K562 (cell line): ENCODE results near the gene TCEANC2. TPM values are rescaled to one million over a fixed set of nuclear protein-coding genes. Genes with fewer than 3 reads are reported as not detected.
A peak's percentile ranks its signal among the peaks of the same experiment; 100 is the strongest.

ENCODE experiments used
- ATAC-seq: fragments of 200-7000 bp; cut with Tn5 transposase; 3 replicates; pipeline ENCODE4 v1.9.1; 2020; ENCODE audit warnings: moderate library complexity
- BruUV-seq: library from RNA; stranded (reverse); fragments of 400-500 nt; replicated peaks from 2 replicates; lab custom pipeline; 2021; lab: Mats Ljungman, UMichigan
- CTCF ChIA-PET: fragments of 300-600 bp; formaldehyde crosslinking; extraction: SDS; loops from one replicate; lab custom pipeline; 2021; ENCODE audit warnings: low intra/inter-chr PET ratio; lab: Yijun Ruan, JAX
- POLR2A ChIA-PET: fragments of 300-600, 350-650 bp; sonication (Branson Sonifier 250); formaldehyde crosslinking; extraction: SDS; loops from one replicate; lab custom pipeline; 2021; ENCODE audit warnings: antibody characterized with exemption, inconsistent platforms; lab: Yijun Ruan, JAX
- DNase-seq, 4 experiments: peaks; one replicate each; pipeline versions ENCODE4 v3.0.0 to v3.0.0-alpha.2; 2011 to 2018; ENCODE audit warnings: low spot score in 3 of 4, mixed read lengths in 3 of 4; ENCODE audit errors: extremely low read depth in 1 of 4
- FAIRE-seq: peaks from 2 replicates; lab custom pipeline; 2011; peaks lifted over from hg19 to GRCh38; lab: Jason Lieb, UNC
- H2AFZ ChIP-seq: 2 replicates; pipeline ENCODE4 v1.6.0; 2011; ENCODE audit warnings: low read depth, low read length, control low read depth, inconsistent platforms
- H3K27ac ChIP-seq: fragments of 200-600 bp; 3 replicates; pipeline ENCODE4 v1.8.0; 2011; ENCODE audit warnings: low read depth, mild to moderate bottlenecking, control low read depth, inconsistent platforms, low read length, moderate library complexity, mixed read lengths; ENCODE audit errors: extremely low read depth
- H3K27me3 ChIP-seq, 2 experiments: fragments of 300-600 bp in 1 of 2; 2 replicates in 1 of 2; 3 replicates in 1 of 2; pipeline versions ENCODE4 v1.6.0 to v1.8.0; 2011; ENCODE audit warnings: inconsistent platforms in 2 of 2, low read length in 2 of 2, mild to moderate bottlenecking in 1 of 2, mixed read lengths in 1 of 2, moderate library complexity in 1 of 2; ENCODE audit not compliant: control insufficient read depth in 2 of 2, insufficient read depth in 2 of 2
- H3K36me3 ChIP-seq: fragments of 300-600 bp; 3 replicates; pipeline ENCODE4 v1.8.0; 2011; ENCODE audit warnings: mild to moderate bottlenecking, low read length, inconsistent platforms; ENCODE audit not compliant: control insufficient read depth, insufficient read depth
- H3K4me1 ChIP-seq, 2 experiments: fragments of 200-600 bp in 1 of 2; replicated peaks in 1 of 2; 2 replicates in 1 of 2; 3 replicates in 1 of 2; pipeline versions ENCODE4 v1.5.1 to v1.8.0; 2011; ENCODE audit warnings: inconsistent platforms in 2 of 2, low read length in 2 of 2, mild to moderate bottlenecking in 1 of 2, mixed read lengths in 1 of 2, moderate library complexity in 1 of 2; ENCODE audit not compliant: control insufficient read depth in 2 of 2, insufficient read depth in 2 of 2
- H3K4me2 ChIP-seq: 2 replicates; pipeline ENCODE4 v1.6.1; 2011; ENCODE audit warnings: low read length, control low read depth, inconsistent platforms, mixed read lengths; ENCODE audit not compliant: insufficient read depth
- H3K4me3 ChIP-seq: fragments of 200-600 bp; sonication (generic), shearing (Covaris generic); 2 replicates; pipeline ENCODE4 v1.5.1; 2016; ENCODE audit warnings: control low read depth, inconsistent platforms
- H3K79me2 ChIP-seq: fragments of 200-600 bp; 3 replicates; pipeline ENCODE4 v1.8.0; 2011; ENCODE audit warnings: low read length, inconsistent platforms; ENCODE audit not compliant: control insufficient read depth, insufficient read depth
- H3K9ac ChIP-seq, 2 experiments: 2 replicates each; pipeline versions ENCODE4 v1.6.0 to v1.6.1; 2011; ENCODE audit warnings: low read depth in 2 of 2, low read length in 2 of 2, control low read depth in 1 of 2, inconsistent platforms in 1 of 2, mild to moderate bottlenecking in 1 of 2, mixed read lengths in 1 of 2; ENCODE audit not compliant: insufficient read depth in 1 of 2
- H3K9me1 ChIP-seq: one replicate; pipeline ENCODE4 v1.6.0; 2011; ENCODE audit warnings: inconsistent platforms, mild to moderate bottlenecking, low read length, moderate library complexity; ENCODE audit not compliant: control insufficient read depth, insufficient read depth
- H3K9me3 ChIP-seq: replicated peaks from 2 replicates; pipeline ENCODE4 v1.5.1; 2011; ENCODE audit warnings: low read depth, low read length, inconsistent platforms; ENCODE audit not compliant: control insufficient read depth, insufficient read depth
- H4K20me1 ChIP-seq: replicated peaks from 2 replicates; pipeline ENCODE4 v1.6.1; 2011; ENCODE audit warnings: low read length, inconsistent platforms, mixed read lengths; ENCODE audit not compliant: control insufficient read depth, insufficient read depth
- BACH1 ChIP-seq: fragments of 200-800 bp; sonication (Bioruptor generic); IDR thresholded peaks from 2 replicates; pipeline ENCODE4 v1.6.1; 2016; ENCODE audit warnings: missing genetic modification characterization, missing compliant biosample characterization
- CCNT2 ChIP-seq: IDR thresholded peaks from 2 replicates; pipeline ENCODE4 v1.6.1; 2011; ENCODE audit warnings: borderline replicate concordance, low read depth, mild to moderate bottlenecking, moderate library complexity, mixed read lengths, low read length; ENCODE audit not compliant: insufficient read length; ENCODE audit errors: extremely low read depth
- FOSL1 ChIP-seq: fragments of 200-800 bp; sonication (Bioruptor generic); conservative IDR thresholded peaks from 2 replicates; pipeline ENCODE4 v1.6.1; 2016; ENCODE audit warnings: missing genetic modification characterization, missing compliant biosample characterization
- MIER1 ChIP-seq: fragments of 450-650 bp; IDR thresholded peaks from 2 replicates; pipeline ENCODE4 v1.6.1; 2016; ENCODE audit warnings: antibody characterized with exemption, mild to moderate bottlenecking, low read depth
- NCOA2 ChIP-seq, 2 experiments: fragments of 450-650 bp; IDR thresholded peaks; 2 replicates each; pipeline ENCODE4 v1.6.1; 2018; ENCODE audit warnings: mild to moderate bottlenecking in 2 of 2, moderate library complexity in 1 of 2; ENCODE audit not compliant: partially characterized antibody in 2 of 2
- TCFL5 ChIP-seq: fragments of 250-450 bp; sonication (Bioruptor Pico); conservative IDR thresholded peaks from 2 replicates; pipeline ENCODE4 v1.6.1; 2021; ENCODE audit warnings: mild to moderate bottlenecking, moderate library complexity, matching md5 sums
- WGBS: fragments of 100-300 bp; shearing (Covaris generic); methylation state at CpG from one replicate; pipeline ENCODE4 v1.1.6; 2016; ENCODE audit warnings: low coverage, mixed read lengths; ENCODE audit not compliant: insufficient coverage; ENCODE audit errors: missing lambda C conversion rate; 5-methylcytosine and 5-hydroxymethylcytosine counted together
- in situ Hi-C: fragments of 300-500 bp; cut with MboI; formaldehyde crosslinking; loops from 4 replicates; pipeline ENCODE4 v1.15.0; 2018; ENCODE audit warnings: inconsistent platforms, mixed read lengths
- intact Hi-C: fragments of 100-400 bp; cut with micrococcal nuclease; formaldehyde crosslinking; loops from 2 replicates; pipeline ENCODE4 v1.14.2; 2022
- polyA plus RNA-seq, 8 experiments: library from polyadenylated mRNA; depleted of rRNA in 4 of 8; stranded (reverse) in 5 of 8; unstranded in 3 of 8; fragments of >200 nt; fragmentation: Nextera tagmentation in 2 of 8; fragmentation: Illumina TruSeq in 1 of 8; extraction: Ambion mirVana in 2 of 8; extraction: Trizol in 1 of 8; gene quantifications; 2 replicates each; pipeline versions ENCODE4 v1.2.1 to v1.2.3, GENCODE V29; 2011 to 2014; ENCODE audit warnings: inconsistent platforms in 1 of 8, missing spikeins in 1 of 8
- total RNA-seq, 7 experiments: library from RNA; depleted of rRNA in 6 of 7; stranded (reverse); fragments of >200 nt in 6 of 7; fragmentation: Illumina TruSeq in 2 of 7; extraction: Trizol in 2 of 7; gene quantifications; 2 replicates each; pipeline versions ENCODE4 v1.2.1 to v1.2.3, GENCODE V29; 2011 to 2021; ENCODE audit warnings: low replicate concordance in 1 of 7

TCEANC2 gene
- total and polyA plus RNA-seq, 9 of the 15 experiments (the other 6 are each of a cell fraction or from before 2014, with no cell fraction given): 3.3 to 10.2 (median 7.0) TPM

DNA sequence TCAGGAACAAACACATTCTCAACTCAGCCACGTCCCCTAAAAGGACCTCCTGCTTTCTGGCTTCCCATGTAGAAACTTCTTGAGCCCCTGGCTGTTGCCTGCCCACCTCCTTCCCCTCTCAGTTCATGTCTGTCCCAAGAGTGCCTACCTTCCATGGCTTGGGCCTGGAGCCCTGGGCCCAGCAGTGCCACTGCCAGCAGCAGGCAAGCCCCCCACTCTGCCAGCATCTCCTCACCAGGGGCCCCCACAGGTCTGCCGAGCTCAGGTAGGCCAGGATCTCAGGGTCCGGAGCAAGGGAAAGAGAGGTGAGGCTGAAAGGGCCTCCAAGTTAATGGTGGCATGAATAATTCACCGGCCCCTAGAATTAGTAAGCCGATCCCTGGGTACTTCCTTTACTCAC, 99.3 kb downstream of the TCEANC2 start, which contains the start of gene CDCP2:
TSS of gene CDCP2 (minus strand) at position 305 of the 400 bp plus-strand sequence. CDS start at position 227, 78 bp downstream.
- no TSS peak for BruUV-seq
- Histone ChIP-seq H3K9ac (peak within 1 kb of the TSS in 1 of 2 experiments; percentile 27; a peak in 1 of 4 replicates), H3K4me2 (no peak within 1 kb of the TSS), H3K9me3 (no peaks in the 10 kb centered on the region), H4K20me1 (no peaks in the 10 kb centered on the region), H2AFZ (no peak within 1 kb of the TSS), H3K27me3 (peaks cover 0 to 6% of the 10 kb centered on the region in 2 experiments; a peak in 1 of 5 replicates), H3K4me3 (no peak within 1 kb of the TSS), H3K9me1 (no peaks in the 10 kb centered on the region), H3K4me1 (peaks cover 0 to 3% of the 10 kb centered on the region in 2 experiments; a peak in 1 of 5 replicates), H3K27ac (no peak within 1 kb of the TSS)
- ChIA-PET POLR2A (interaction anchor here (0.6 to 1.2 kb wide), 3 partner anchors 11 to 21 kb away, joined by 3 to 6 read pairs (median 3); no protein-coding TSS in a partner anchor), CTCF (no interaction called here)
- intact Hi-C loops: no loop called here
- in situ Hi-C loops: no loop called here
- no peak for FAIRE-seq
- no peak for ATAC-seq
- WGBS: 47% methylated on average over 5 of the region's 5 CpGs
- DNase-seq: no peak
- no peak for TF ChIP-seq FOSL1 (tag)
- TF ChIP-seq CCNT2: no peak
- no peak for TF ChIP-seq BACH1 (tag)
- no peak for TF ChIP-seq TCFL5
- no peak for TF ChIP-seq MIER1
- TF ChIP-seq NCOA2 (IDR thresholded peaks at IDR 0.05; ENCODE audit: partially characterized antibody in 2 of 2): no peak
- TF ChIP-seq, all 486 proteins: peak for 0
- Histone ChIP-seq H3K79me2 (no peaks in the 10 kb centered on the region), H3K36me3 (no peaks in the 10 kb centered on the region)
